ENCODE data around the gene PC. TPM values are rescaled to one million over a fixed set of nuclear protein-coding genes. Genes with fewer than 3 reads are reported as not detected.
A peak's percentile ranks its signal among the peaks of the same experiment; 100 is the strongest.

PC gene
- total RNA-seq, 1 experiment from 2014 or later = 40.5 TPM

DNA sequence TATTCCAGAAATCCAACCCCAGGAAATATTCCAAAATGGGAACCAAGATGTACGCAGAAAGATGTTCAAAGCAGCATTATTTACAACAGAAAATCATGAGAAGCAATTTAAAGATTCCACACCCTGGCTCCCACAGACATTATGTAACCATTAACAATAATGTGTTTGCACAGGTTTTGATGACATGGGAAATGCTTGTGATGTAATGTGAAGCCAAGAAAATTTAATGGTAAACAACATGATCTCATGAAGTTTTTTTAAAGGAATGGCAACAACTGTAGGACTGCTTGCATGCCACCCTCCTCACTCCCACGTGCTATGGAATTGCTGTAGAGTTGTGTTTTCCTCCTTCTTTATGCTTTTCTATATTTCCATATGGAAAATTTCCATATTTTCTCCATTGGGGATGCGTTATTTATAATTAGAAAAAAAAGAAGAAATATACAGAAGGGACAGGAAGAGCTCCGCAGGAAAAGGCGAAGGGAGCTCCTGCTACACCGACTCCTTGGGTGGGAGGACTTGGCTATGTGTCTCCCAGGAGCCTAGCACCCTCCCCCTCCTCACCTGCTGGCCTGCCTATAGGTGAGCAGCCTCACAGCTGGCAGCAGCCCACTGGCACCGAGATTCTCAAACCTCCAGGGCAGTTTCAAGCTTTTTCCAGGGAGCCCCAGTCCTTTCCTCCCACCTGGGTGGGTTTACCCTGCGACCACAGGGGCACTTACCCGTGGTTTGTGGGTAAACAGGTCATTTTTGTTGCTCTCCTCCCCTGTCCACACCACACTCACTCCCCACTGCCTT lies 80.4 kb downstream of the PC start:
- H3K36me3 Mint-ChIP-seq (ENCODE audit: insufficient read depth, unreplicated experiment) = no peaks in the 10 kb centered on the region
- CTCF ChIA-PET = no interaction called here
- no peak overlapping the region for H3K27ac Mint-ChIP-seq (ENCODE audit: unreplicated experiment)
- H3K9me3 Mint-ChIP-seq (ENCODE audit: low read depth, unreplicated experiment) = no peaks in the 10 kb centered on the region
- H3K4me3 Mint-ChIP-seq (ENCODE audit: low read depth, unreplicated experiment) = no peak overlapping the region
- DNase-seq = no peak
- H3K4me1 Mint-ChIP-seq (ENCODE audit: low read depth, unreplicated experiment) = peaks cover 43% of the 10 kb centered on the region
- intact Hi-C loops (cut with micrococcal nuclease; ENCODE audit: unreplicated experiment) = no loop called here
- peaks cover 9% of the 10 kb centered on the region for H3K27me3 Mint-ChIP-seq (ENCODE audit: unreplicated experiment)
- TF ChIP-seq, protein P1, sequence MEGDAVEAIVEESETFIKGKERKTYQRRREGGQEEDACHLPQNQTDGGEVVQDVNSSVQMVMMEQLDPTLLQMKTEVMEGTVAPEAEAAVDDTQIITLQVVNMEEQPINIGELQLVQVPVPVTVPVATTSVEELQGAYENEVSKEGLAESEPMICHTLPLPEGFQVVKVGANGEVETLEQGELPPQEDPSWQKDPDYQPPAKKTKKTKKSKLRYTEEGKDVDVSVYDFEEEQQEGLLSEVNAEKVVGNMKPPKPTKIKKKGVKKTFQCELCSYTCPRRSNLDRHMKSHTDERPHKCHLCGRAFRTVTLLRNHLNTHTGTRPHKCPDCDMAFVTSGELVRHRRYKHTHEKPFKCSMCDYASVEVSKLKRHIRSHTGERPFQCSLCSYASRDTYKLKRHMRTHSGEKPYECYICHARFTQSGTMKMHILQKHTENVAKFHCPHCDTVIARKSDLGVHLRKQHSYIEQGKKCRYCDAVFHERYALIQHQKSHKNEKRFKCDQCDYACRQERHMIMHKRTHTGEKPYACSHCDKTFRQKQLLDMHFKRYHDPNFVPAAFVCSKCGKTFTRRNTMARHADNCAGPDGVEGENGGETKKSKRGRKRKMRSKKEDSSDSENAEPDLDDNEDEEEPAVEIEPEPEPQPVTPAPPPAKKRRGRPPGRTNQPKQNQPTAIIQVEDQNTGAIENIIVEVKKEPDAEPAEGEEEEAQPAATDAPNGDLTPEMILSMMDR (IDR thresholded peaks at IDR 0.05; ENCODE audit: unreplicated experiment) = no peak
- no TSS peak for BruUV-seq (replicated peaks)

DNA sequence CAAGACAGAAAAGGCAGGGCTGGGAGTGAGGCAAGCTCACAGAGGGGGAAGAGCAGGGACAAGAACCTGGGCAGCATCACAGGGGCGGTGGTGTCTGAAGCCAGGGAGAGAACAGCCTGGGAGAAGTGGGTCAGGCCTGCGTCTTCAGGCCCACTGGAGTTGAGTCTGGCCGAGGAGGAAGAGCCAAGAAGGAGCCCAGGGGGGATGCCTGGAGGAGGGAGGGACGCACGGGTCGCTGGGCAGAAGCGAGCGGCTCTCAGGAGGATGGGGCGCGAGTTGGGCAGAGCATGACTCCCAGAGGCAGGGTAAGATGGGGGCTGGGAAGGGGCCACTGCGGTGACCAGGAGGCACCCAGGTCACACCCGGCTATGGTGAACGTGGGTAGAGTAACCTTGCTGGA lies 82.8 kb downstream of the PC start:
- TF ChIP-seq, protein P1 (IDR thresholded peaks at IDR 0.05; ENCODE audit: unreplicated experiment) = no peak
- H3K9me3 Mint-ChIP-seq (ENCODE audit: low read depth, unreplicated experiment) = no peaks in the 10 kb centered on the region
- DNase-seq = no peak
- peaks cover 22% of the 10 kb centered on the region for H3K4me1 Mint-ChIP-seq (ENCODE audit: low read depth, unreplicated experiment)
- H3K27me3 Mint-ChIP-seq (ENCODE audit: unreplicated experiment) = peaks cover 9% of the 10 kb centered on the region
- H3K4me3 Mint-ChIP-seq (ENCODE audit: low read depth, unreplicated experiment) = no peak overlapping the region
- CTCF ChIA-PET = no interaction called here
- BruUV-seq (replicated peaks) = no TSS peak
- peak overlapping the region; percentile 30 for H3K27ac Mint-ChIP-seq (ENCODE audit: unreplicated experiment)
- intact Hi-C loops (cut with micrococcal nuclease; ENCODE audit: unreplicated experiment) = no loop called here
- H3K36me3 Mint-ChIP-seq (ENCODE audit: insufficient read depth, unreplicated experiment) = peaks cover 8% of the 10 kb centered on the region

DNA sequence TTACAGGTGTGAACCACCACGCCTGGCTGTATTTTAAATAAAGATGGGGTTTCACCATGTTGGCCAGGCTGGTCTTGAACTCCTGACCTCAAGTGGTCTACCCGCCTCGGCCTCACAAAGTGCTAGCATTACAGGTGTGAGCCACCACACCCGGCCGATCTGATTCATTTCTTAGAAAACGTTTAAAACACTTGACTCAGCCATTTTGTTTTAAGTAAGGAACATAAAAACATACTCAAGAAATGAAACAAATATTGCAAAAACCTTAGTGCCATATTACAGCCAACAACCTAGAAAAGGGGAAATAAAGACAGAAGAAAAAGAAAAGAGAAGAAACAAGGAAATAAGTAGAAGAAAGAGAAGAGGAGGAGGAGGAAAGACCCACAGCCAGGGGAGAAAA lies 84.0 kb downstream of the PC start:
- no peak overlapping the region for H3K4me3 Mint-ChIP-seq (ENCODE audit: low read depth, unreplicated experiment)
- peaks cover 11% of the 10 kb centered on the region for H3K4me1 Mint-ChIP-seq (ENCODE audit: low read depth, unreplicated experiment)
- H3K27me3 Mint-ChIP-seq (ENCODE audit: unreplicated experiment) = peaks cover 9% of the 10 kb centered on the region
- CTCF ChIA-PET = no interaction called here
- no peaks in the 10 kb centered on the region for H3K9me3 Mint-ChIP-seq (ENCODE audit: low read depth, unreplicated experiment)
- TF ChIP-seq, protein P1 (IDR thresholded peaks at IDR 0.05; ENCODE audit: unreplicated experiment) = no peak
- no TSS peak for BruUV-seq (replicated peaks)
- peaks cover 8% of the 10 kb centered on the region for H3K36me3 Mint-ChIP-seq (ENCODE audit: insufficient read depth, unreplicated experiment)
- H3K27ac Mint-ChIP-seq (ENCODE audit: unreplicated experiment) = no peak overlapping the region
- DNase-seq = no peak
- intact Hi-C loops (cut with micrococcal nuclease; ENCODE audit: unreplicated experiment) = no loop called here

DNA sequence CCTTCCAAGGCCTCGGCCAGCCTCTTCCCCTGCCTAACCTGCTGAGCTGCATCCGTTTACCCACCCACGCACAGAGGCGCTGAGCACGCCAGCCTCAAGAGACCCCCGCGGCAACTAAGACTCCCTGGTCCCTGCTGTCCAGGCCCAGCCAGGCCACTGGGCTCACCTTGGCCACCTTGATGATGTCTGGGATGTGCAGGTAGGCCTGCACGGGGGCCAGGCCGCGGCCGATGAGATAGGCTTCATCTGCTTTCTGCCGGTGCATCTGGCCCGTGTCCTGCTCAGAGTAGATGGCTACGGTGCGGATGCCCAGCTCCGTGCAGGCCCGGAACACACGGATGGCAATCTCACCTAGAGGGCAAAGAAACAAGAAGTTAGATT lies 86.7 kb downstream of the PC start:
- BruUV-seq (replicated peaks) = no TSS peak
- H3K9me3 Mint-ChIP-seq (ENCODE audit: low read depth, unreplicated experiment) = no peaks in the 10 kb centered on the region
- peaks cover 9% of the 10 kb centered on the region for H3K27me3 Mint-ChIP-seq (ENCODE audit: unreplicated experiment)
- H3K36me3 Mint-ChIP-seq (ENCODE audit: insufficient read depth, unreplicated experiment) = peaks cover 16% of the 10 kb centered on the region
- no peak for DNase-seq
- CTCF ChIA-PET = no interaction called here
- H3K4me1 Mint-ChIP-seq (ENCODE audit: low read depth, unreplicated experiment) = peaks cover 10% of the 10 kb centered on the region
- H3K27ac Mint-ChIP-seq (ENCODE audit: unreplicated experiment) = no peak overlapping the region
- TF ChIP-seq, protein P1 (IDR thresholded peaks at IDR 0.05; ENCODE audit: unreplicated experiment) = no peak
- H3K4me3 Mint-ChIP-seq (ENCODE audit: low read depth, unreplicated experiment) = no peak overlapping the region
- intact Hi-C loops (cut with micrococcal nuclease; ENCODE audit: unreplicated experiment) = no loop called here

All from Calu3 (cell line).